ENCODE results near the gene MICAL2. TPM values are rescaled to one million over a fixed set of nuclear protein-coding genes. Genes with fewer than 3 reads are reported as not detected.

MICAL2 gene
- total and polyA plus RNA-seq, 2 of the 13 experiments (the other 11 are each of a cell fraction or from before 2014, with no cell fraction given), result 0.78 to 1.1 TPM

DNA sequence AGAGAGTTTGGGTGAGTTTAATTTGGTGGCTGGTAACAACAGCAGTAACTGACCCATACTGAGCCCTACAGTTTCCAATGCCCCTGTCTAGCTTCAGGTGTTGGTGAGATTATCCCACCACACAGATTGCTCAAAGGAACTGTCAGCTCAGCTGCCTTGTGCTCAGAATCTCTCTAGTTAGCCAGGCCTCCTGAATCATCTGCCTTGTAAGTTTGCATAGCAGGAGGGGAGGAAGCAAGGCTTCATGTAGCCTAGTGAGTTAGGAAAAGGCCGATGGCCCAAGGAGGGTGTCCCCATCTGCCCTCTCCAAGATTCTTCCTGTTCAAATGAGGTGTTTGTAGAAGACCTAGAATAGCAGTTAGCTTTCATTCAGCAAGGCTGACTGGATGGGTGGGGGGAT lies 74.3 kb downstream of the MICAL2 start:
- Histone ChIP-seq H3K4me3 (replicated peaks in 1 of 3; ENCODE audit: insufficient read depth in 1 of 3, low read depth in 2 of 3, low read length in 3 of 3) (no peak overlapping the region), H3K36me3 (replicated peaks in 1 of 2; ENCODE audit: control insufficient read depth in 1 of 2, insufficient read depth in 2 of 2, low read length in 2 of 2) (no peaks in the 10 kb centered on the region), H3K27ac (ENCODE audit: extremely low read length, insufficient read depth, low read length) (no peak overlapping the region), H3K79me2 (ENCODE audit: insufficient read depth, low read length) (no peaks in the 10 kb centered on the region), H3K9ac (ENCODE audit: insufficient read depth, low read depth, low read length) (no peak overlapping the region), H2AFZ (ENCODE audit: low read length) (no peak overlapping the region), H3K4me2 (ENCODE audit: low read depth, low read length) (no peak overlapping the region), H4K20me1 (ENCODE audit: insufficient read depth, low read length) (no peaks in the 10 kb centered on the region), H3K4me1 (ENCODE audit: insufficient read depth, low read length) (0 out of 2 replicates have a peak, but pooled peaks cover 7% of the 10 kb centered on the region), H3K27me3 (ENCODE audit: control insufficient read depth in 1 of 2, insufficient read depth in 2 of 2, low read length in 2 of 2) (no peaks in the 10 kb centered on the region), H3K9me3 (ENCODE audit: low read length) (no peaks in the 10 kb centered on the region)
- intact Hi-C loops (cut with micrococcal nuclease; ENCODE audit: unreplicated experiment), result no loop called here
- DNase-seq (ENCODE audit: low spot score) (no peak), ATAC-seq (no peak), FAIRE-seq (no peak)
- no TSS peak for BruUV-seq (replicated peaks)
- ChIA-PET POLR2A (no interaction called here), CTCF (ENCODE audit: low intra/inter-chr PET ratio, low total read pairs) (no interaction called here)
- WGBS (ENCODE audit: low lambda C conversion rate), result 67% methylated on average over 1 of the region's 1 CpG
- TF ChIP-seq RFX3 (CRISPR knock-in tag; IDR thresholded peaks at IDR 0.05) (no peak), RXRA (CRISPR knock-in tag; IDR thresholded peaks at IDR 0.05) (no peak)
- TF ChIP-seq, protein P1, sequence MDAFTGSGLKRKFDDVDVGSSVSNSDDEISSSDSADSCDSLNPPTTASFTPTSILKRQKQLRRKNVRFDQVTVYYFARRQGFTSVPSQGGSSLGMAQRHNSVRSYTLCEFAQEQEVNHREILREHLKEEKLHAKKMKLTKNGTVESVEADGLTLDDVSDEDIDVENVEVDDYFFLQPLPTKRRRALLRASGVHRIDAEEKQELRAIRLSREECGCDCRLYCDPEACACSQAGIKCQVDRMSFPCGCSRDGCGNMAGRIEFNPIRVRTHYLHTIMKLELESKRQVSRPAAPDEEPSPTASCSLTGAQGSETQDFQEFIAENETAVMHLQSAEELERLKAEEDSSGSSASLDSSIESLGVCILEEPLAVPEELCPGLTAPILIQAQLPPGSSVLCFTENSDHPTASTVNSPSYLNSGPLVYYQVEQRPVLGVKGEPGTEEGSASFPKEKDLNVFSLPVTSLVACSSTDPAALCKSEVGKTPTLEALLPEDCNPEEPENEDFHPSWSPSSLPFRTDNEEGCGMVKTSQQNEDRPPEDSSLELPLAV (CRISPR knock-in tag; conservative IDR thresholded peaks at IDR 0.05; ENCODE audit: low read depth), result no peak
- in situ Hi-C loops (cut with HindIII; ENCODE audit: extremely low pct_ligation_motif_present, low pct_unique_long_range_greater_than_20kb), result no loop called here

GRCh38 chr11:12185106-12185690 lies 74.8 kb downstream of the MICAL2 start:
- intact Hi-C loops (cut with micrococcal nuclease; ENCODE audit: unreplicated experiment) (no loop called here), in situ Hi-C loops (cut with HindIII; ENCODE audit: extremely low pct_ligation_motif_present, low pct_unique_long_range_greater_than_20kb) (no loop called here)
- Histone ChIP-seq H3K9me3 (ENCODE audit: low read length) (no peaks in the 10 kb centered on the region), H3K27ac (ENCODE audit: extremely low read length, insufficient read depth, low read length) (no peak overlapping the region), H3K36me3 (replicated peaks in 1 of 2; ENCODE audit: control insufficient read depth in 1 of 2, insufficient read depth in 2 of 2, low read length in 2 of 2) (no peaks in the 10 kb centered on the region), H3K4me2 (ENCODE audit: low read depth, low read length) (no peak overlapping the region), H3K9ac (ENCODE audit: insufficient read depth, low read depth, low read length) (no peak overlapping the region), H3K4me1 (ENCODE audit: insufficient read depth, low read length) (0 out of 2 replicates have a peak, but pooled peaks cover 7% of the 10 kb centered on the region), H4K20me1 (ENCODE audit: insufficient read depth, low read length) (no peaks in the 10 kb centered on the region), H3K4me3 (replicated peaks in 1 of 3; ENCODE audit: insufficient read depth in 1 of 3, low read depth in 2 of 3, low read length in 3 of 3) (no peak overlapping the region), H2AFZ (ENCODE audit: low read length) (no peak overlapping the region), H3K79me2 (ENCODE audit: insufficient read depth, low read length) (no peaks in the 10 kb centered on the region), H3K27me3 (ENCODE audit: control insufficient read depth in 1 of 2, insufficient read depth in 2 of 2, low read length in 2 of 2) (no peaks in the 10 kb centered on the region)
- no peak for FAIRE-seq
- POLR2A ChIA-PET, result no interaction called here
- no peak for DNase-seq (ENCODE audit: low spot score)
- ATAC-seq, result no peak
- no TSS peak for BruUV-seq (replicated peaks)
- TF ChIP-seq THAP9 (CRISPR knock-in tag; IDR thresholded peaks at IDR 0.05; ENCODE audit: borderline replicate concordance) (no peak), HNRNPK (IDR thresholded peaks at IDR 0.05; ENCODE audit: low read depth, low read length, poor library complexity, severe bottlenecking) (peak; percentile 66)
- WGBS (ENCODE audit: low lambda C conversion rate), result 75% methylated on average over 3 of the region's 3 CpGs
- CTCF ChIA-PET (ENCODE audit: low intra/inter-chr PET ratio, low total read pairs), result no interaction called here
